HG02610 (cell line): Measurements from ENCODE around the gene VGLL3.

Experiments
- ATAC-seq: cut with Tn5 transposase; IDR thresholded peaks from one replicate; pipeline ENCODE4 v1.9.1; 2021; ENCODE audit warnings: mild to moderate bottlenecking, moderate library complexity; ENCODE audit not compliant: unreplicated experiment

VGLL3 gene

GRCh38 chr3:86954747-86955146, 36.2 kb downstream of the VGLL3 start:
- no peak for ATAC-seq

- no peak for ATAC-seq
These were observed 36.7 kb downstream of the VGLL3 start for GRCh38 chr3:86954226-86954625.

GRCh38 chr3:86951322-86951721, 39.6 kb downstream of the VGLL3 start:
- ATAC-seq = peak; percentile 45

GRCh38 chr3:86950717-86951116, 40.2 kb downstream of the VGLL3 start:
- ATAC-seq = no peak

GRCh38 chr3:86949850-86950249, 41.1 kb downstream of the VGLL3 start:
- ATAC-seq = no peak

GRCh38 chr3:86948822-86949221, 42.1 kb downstream of the VGLL3 start:
- ATAC-seq = no peak

- ATAC-seq = no peak
These were observed 48.7 kb downstream of the VGLL3 start for GRCh38 chr3:86942206-86942605.

- ATAC-seq = no peak
These were observed 52.4 kb downstream of the VGLL3 start for GRCh38 chr3:86938416-86939105.

GRCh38 chr3:86937306-86937791, 53.6 kb downstream of the VGLL3 start:
- no peak for ATAC-seq

- no peak for ATAC-seq
These were observed 56.1 kb downstream of the VGLL3 start for GRCh38 chr3:86934851-86935250.

GRCh38 chr3:86930831-86931230, 60.1 kb downstream of the VGLL3 start:
- no peak for ATAC-seq

- ATAC-seq = no peak
These were observed 60.8 kb downstream of the VGLL3 start for GRCh38 chr3:86930181-86930580.

GRCh38 chr3:86929046-86929445, 61.9 kb downstream of the VGLL3 start:
- no peak for ATAC-seq

- no peak for ATAC-seq
These were observed 67.9 kb downstream of the VGLL3 start for GRCh38 chr3:86923071-86923491.

GRCh38 chr3:86921971-86922680, 68.8 kb downstream of the VGLL3 start:
- ATAC-seq = no peak

GRCh38 chr3:86914670-86915069, 76.3 kb downstream of the VGLL3 start:
- ATAC-seq = no peak

- ATAC-seq = no peak
These were observed 77.8 kb downstream of the VGLL3 start for GRCh38 chr3:86913160-86913559.

- ATAC-seq = no peak
These were observed 95.7 kb downstream of the VGLL3 start for GRCh38 chr3:86895202-86895601.

GRCh38 chr3:86890741-86891396, 100.1 kb downstream of the VGLL3 start:
- no peak for ATAC-seq
